Measurements from ENCODE around the gene RNF34. TPM values are rescaled to one million over a fixed set of nuclear protein-coding genes. Genes with fewer than 3 reads are reported as not detected.

The RNF34 gene
- total RNA-seq, 4 donors from 2014 or later: 50.4 to 83.4 (median 72.9) TPM

GRCh38 chr12:121446750-121447149 lies 46.8 kb downstream of the RNF34 start:
- no peak for DNase-seq
- TF ChIP-seq POLR2A (IDR thresholded peaks at IDR 0.05): no peak

DNA sequence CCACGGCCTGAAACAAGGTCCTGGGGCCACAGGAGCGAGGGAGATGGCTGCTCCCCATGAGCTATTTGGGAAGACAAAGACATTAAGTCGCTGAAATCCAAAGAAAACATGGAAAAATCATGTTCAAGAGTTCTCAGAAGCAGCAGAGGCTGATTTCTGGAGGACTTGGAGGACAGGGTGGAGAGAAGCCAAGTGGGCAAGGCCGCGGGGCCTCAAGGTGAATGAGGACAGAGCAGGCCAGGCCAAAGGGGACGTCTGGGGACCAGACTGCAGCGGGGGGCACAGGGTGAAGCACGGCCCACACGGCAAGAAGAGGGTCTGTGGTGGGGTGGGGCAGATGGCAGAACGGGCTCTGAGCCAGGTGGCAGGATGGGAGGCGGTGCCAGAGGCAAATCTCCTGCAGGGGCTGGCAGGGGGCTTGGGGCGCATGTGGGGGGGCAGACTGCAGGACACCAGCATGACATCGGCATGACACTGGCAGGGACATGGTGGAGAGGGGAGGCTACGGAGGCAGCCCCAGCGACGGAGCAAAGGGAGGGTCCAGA lies 48.9 kb downstream of the RNF34 start:
- Histone ChIP-seq H3K36me3 (peaks cover 0 to 4% (median 0%) of the 10 kb centered on the region in 3 donors), H3K9me3 (no peaks in the 10 kb centered on the region), H3K27ac (no peak overlapping the region), H3K27me3 (no peaks in the 10 kb centered on the region), H3K4me1 (peaks cover 0 to 28% (median 5%) of the 10 kb centered on the region in 4 donors), H3K4me3 (no peak overlapping the region)
- no peak for DNase-seq
- no peak for TF ChIP-seq POLR2A (IDR thresholded peaks at IDR 0.05)
- TF ChIP-seq, protein P1, sequence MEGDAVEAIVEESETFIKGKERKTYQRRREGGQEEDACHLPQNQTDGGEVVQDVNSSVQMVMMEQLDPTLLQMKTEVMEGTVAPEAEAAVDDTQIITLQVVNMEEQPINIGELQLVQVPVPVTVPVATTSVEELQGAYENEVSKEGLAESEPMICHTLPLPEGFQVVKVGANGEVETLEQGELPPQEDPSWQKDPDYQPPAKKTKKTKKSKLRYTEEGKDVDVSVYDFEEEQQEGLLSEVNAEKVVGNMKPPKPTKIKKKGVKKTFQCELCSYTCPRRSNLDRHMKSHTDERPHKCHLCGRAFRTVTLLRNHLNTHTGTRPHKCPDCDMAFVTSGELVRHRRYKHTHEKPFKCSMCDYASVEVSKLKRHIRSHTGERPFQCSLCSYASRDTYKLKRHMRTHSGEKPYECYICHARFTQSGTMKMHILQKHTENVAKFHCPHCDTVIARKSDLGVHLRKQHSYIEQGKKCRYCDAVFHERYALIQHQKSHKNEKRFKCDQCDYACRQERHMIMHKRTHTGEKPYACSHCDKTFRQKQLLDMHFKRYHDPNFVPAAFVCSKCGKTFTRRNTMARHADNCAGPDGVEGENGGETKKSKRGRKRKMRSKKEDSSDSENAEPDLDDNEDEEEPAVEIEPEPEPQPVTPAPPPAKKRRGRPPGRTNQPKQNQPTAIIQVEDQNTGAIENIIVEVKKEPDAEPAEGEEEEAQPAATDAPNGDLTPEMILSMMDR (IDR thresholded peaks at IDR 0.05): no peak

More at GRCh38 chr12:121446750-121447149, 46.8 kb downstream of the RNF34 start:
- H3K27me3 ChIP-seq: no peaks in the 10 kb centered on the region
- peaks cover 0 to 26% (median 2%) of the 10 kb centered on the region in 4 donors for H3K4me1 ChIP-seq
- no peak overlapping the region for H3K4me3 ChIP-seq
- H3K9me3 ChIP-seq: no peaks in the 10 kb centered on the region
- H3K27ac ChIP-seq: no peak overlapping the region
- peaks cover 0 to 16% (median 0%) of the 10 kb centered on the region in 3 donors for H3K36me3 ChIP-seq

- Histone ChIP-seq H3K27me3 (no peaks in the 10 kb centered on the region), H3K36me3 (no peaks in the 10 kb centered on the region), H3K4me1 (peaks cover 0 to 18% (median 5%) of the 10 kb centered on the region in 4 donors), H3K9me3 (no peaks in the 10 kb centered on the region), H3K27ac (peak overlapping the region; percentile 18 to 89 (median 80)), H3K4me3 (peak overlapping the region in 2 of 4 donors; percentile 40)
- no peak for TF ChIP-seq POLR2A (IDR thresholded peaks at IDR 0.05)
- TF ChIP-seq, protein P1 (IDR thresholded peaks at IDR 0.05): no peak
- peak in 1 of 3 donors; percentile 70 for DNase-seq
Measured at GRCh38 chr12:121451961-121452339, 52.0 kb downstream of the RNF34 start.

- Histone ChIP-seq H3K27me3 (no peaks in the 10 kb centered on the region), H3K27ac (peak overlapping the region; percentile 18 to 89 (median 80)), H3K9me3 (no peaks in the 10 kb centered on the region), H3K4me3 (peak overlapping the region in 2 of 4 donors; percentile 40), H3K4me1 (peaks cover 0 to 18% (median 5%) of the 10 kb centered on the region in 4 donors), H3K36me3 (no peaks in the 10 kb centered on the region)
- TF ChIP-seq, protein P1 (IDR thresholded peaks at IDR 0.05): no peak
- TF ChIP-seq POLR2A (IDR thresholded peaks at IDR 0.05): peak; percentile 9 to 24
- DNase-seq: peak in 2 of 3 donors; percentile 90
Measured at GRCh38 chr12:121452340-121452984, 52.5 kb downstream of the RNF34 start.

DNA sequence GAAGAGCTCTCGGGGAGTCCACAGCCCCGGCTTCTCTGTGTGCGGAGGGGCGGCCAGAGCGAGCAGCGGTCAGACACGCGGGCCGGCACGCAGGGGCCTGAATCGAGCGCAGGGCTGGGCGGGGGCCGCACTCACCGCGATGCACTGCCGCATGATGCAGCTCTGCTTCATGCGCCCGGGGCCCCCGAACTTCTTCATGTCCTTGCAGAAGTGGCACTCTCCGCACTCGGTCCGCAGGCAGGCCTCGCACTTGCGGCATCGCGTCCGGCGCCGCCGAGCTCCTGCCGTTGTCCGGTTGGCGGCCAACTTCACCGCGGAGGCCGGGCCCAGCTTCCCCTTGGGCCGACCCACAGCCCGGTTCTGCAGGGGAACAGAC lies 53.1 kb downstream of the RNF34 start:
- peak overlapping the region in 2 of 4 donors; percentile 40 for H3K4me3 ChIP-seq
- TF ChIP-seq, protein P1 (IDR thresholded peaks at IDR 0.05): no peak
- TF ChIP-seq POLR2A (IDR thresholded peaks at IDR 0.05): no peak
- no peaks in the 10 kb centered on the region for H3K9me3 ChIP-seq
- H3K4me1 ChIP-seq: peaks cover 0 to 18% (median 5%) of the 10 kb centered on the region in 4 donors
- no peaks in the 10 kb centered on the region for H3K36me3 ChIP-seq
- H3K27ac ChIP-seq: peak overlapping the region in 3 of 4 donors; percentile 74 to 89 (median 87)
- no peaks in the 10 kb centered on the region for H3K27me3 ChIP-seq
- no peak for DNase-seq

DNA sequence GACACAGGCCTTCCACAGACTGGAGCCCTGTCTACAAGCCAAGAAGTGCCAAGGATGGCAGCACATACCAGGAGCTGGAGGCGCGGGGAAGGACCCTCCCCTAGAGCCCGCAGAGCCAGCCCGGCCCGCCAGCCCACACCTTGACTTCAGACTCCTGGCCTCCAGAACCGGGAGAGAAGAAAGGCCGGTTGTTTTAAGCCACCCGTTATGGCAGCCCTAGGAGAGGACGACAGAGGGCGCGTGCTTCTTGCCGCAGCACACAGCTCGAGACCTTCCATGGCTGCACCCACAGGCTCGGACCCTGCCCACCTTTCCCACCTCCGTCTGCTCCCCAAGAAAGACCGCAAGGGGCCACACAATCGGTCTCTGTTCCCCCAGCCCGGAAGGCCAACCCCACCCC lies 53.7 kb downstream of the RNF34 start:
- Histone ChIP-seq H3K9me3 (no peaks in the 10 kb centered on the region), H3K4me1 (peaks cover 0 to 18% (median 5%) of the 10 kb centered on the region in 4 donors), H3K27ac (no peak overlapping the region), H3K4me3 (no peak overlapping the region), H3K36me3 (no peaks in the 10 kb centered on the region), H3K27me3 (no peaks in the 10 kb centered on the region)
- TF ChIP-seq, protein P1 (IDR thresholded peaks at IDR 0.05): no peak
- TF ChIP-seq POLR2A (IDR thresholded peaks at IDR 0.05): no peak
- DNase-seq: no peak

All from Peyer's patch (tissue), 4 donors.